Activated CD4-positive, alpha-beta T cell treated with anti-CD3 and anti-CD28 coated beads, Interleukin-2, amount 50 U/mL, for 24 hours (primary cell): ENCODE measurements around the gene AAMDC.
A peak's percentile ranks its signal among the peaks of the same experiment; 100 is the strongest.

Experiments
- DNase-seq, 2 donors: peaks; one replicate each; pipeline ENCODE4 v3.0.0-alpha.2; 2020; ENCODE audit warnings: low read depth in 1 of 2, low spot score in 1 of 2

Gene AAMDC

DNA sequence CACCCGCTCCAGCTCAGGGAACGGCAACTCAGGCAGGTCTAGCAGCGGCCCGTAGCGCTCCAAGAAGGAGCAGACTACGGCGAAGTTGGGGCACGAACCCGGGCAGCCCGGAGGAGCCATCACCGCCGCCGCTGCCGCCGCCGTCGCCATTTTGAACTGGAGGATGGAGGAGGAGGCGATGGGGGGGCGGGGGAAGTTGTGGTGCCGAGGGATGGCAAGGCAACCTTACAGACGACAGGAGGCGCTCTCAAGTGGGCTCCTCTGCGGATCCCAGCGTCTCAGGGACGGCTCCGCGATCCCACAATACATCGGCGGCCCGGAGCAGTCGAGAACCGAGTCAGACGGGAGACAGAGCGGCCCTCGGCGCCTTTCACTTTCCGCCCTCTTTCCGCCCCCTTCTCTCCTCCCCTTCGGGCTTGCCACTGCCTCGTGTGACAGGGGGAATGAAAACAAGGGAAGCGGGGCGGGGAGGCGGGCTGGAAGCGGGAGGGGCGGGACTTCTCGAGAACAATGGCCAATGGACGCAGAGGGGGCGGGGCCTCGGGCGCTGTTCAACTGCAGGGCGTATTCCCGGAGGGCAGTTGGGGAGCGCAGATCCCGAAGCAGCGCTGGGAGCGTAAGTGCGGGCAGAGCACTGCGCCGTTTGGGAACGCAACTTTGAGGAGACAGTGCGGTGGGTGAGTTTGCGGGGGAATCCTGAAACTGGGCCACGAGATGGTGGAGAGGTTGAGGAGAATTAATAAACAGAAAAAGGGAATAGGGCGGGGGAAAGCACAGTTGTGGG is at the start of gene AAMDC, which contains the start of gene RSF1:
AAMDC (plus strand) TSS at position 580 of the 784 bp plus-strand sequence. CDS start 21,353 bp downstream, outside the sequence.
RSF1 (minus strand) TSS at position 158 of the 784 bp plus-strand sequence; CDS start at position 150, 8 bp downstream.
- peak; percentile 90 to 97 for DNase-seq

DNA sequence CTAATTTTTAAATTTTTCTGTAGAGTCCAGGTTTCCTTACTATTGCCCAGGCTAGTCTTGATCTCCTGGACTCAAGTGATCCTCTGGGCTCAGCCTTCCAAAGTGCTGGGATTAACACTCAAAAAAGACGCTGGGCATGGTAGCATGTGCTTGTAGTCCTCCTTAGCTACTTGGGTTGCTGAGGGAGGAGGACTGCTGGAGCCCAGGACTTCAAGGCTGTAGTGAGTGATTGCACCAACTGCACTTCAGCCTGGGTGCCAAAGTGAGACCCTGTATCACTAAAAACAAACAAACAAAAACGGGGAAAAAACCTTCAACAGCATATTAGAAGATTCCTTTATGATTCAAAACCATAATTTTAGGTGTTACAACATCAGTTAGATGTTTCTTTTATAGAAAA is 45.0 kb upstream of the AAMDC start:
- DNase-seq: no peak

DNA sequence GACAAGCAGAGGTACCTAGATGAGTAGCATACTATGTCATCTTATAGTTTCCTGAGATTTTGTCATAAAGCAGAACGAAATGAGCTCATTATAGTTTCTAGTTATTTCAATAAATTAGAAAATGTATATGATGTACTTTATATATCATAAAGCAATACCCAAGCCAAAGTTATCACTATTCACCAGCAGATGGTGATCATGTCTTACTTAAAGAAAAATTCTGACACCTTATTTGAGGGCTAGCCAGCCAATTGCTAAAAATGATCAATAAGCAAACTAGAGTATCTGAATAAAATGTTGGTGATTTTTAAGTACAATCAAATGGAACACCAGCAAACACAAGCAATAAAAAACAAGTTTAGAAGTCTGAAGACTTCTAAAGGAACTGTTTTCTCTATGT is 44.5 kb upstream of the AAMDC start:
- no peak for DNase-seq

DNA sequence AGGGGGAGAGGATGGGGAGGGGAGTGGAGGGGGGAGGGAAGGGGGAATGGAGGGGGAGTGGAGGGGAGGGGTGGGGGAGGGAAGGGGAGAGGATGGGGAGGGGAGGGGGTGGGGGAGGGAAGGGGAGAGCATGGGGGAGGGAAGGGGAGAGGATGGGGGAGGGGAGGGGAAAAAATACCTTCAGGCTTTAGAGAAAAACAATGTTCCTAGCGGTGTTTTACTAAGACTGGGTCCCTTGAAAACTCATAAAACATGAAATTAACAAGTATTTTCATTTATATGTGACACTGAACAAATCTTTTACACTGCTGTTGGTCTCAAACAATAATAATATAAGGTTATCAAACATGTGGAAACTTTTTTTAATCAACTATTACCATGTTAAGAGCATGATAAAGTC is 42.8 kb upstream of the AAMDC start:
- DNase-seq: no peak

DNA sequence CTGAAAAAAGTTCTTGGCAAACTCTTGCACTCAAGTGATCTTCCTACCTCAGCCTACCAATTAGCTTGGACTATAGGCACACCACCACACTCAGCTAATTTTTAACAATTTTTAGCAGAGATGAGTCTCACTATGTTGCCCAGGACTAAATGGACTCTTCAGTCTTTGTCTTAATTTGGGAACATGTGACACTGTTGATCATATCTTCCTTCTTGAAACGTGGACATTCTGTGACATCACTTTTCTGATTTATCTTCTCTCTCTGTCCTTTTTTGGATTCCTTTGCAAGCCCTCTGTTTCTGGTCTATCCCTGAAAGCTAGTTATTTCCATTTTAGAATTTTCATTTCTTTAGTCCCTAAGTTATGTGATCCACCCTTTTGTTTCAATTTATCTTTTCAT is 42.4 kb upstream of the AAMDC start:
- DNase-seq: no peak

DNA sequence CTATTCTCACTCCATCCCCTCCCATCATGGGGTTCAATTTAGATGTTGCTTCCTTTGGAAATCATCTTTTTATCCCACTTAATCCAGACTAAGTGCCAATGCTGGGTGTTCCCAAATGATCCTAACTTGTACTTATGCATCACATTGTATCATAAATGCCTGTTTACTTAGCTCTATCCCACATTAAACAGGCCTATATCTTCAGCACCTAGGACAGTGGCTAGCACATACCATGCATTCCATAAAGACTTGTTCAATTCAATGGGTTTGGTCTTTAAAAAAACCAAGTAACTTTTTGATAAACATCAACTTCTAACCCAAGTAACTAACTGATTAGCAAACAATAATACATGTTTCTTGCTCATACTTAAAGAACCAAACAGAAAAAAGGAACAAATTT is 41.0 kb upstream of the AAMDC start:
- no peak for DNase-seq

DNA sequence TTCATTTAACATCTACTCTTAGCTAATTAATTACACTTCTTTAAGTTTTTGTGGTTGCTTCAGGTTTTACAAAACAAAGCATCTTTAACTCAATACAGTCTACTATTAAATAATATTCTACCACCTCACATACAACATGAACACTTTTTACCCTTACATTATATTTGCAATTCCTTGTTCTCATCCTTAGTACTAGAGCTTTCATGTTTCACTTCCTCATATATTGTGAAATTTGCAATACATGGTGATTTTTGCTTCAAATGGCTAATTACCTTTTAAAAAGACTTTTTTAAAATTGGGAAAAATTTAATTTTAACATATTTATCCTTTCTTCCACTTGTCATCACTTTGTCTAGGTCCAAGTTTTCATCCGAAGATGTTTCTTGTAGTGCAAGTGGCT is 37.9 kb upstream of the AAMDC start:
- no peak for DNase-seq

DNA sequence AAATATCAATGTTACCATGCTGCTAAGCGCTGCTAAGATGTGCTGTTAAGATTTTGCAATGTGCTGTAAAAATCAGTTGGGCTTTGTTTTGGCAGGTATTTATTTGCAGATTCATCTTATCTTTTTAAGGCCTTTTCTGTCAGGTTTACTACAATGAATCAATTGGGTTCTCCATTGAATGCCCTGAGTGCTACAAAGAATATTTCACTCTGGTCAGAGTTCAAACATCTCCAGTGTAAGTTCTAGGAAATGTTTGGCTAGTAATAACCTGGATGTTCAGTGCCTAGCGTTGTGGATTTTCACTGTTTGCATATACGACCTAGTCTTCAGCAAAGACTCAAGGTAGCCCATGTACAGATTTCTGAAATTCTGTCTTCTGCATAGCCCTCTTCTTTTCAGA is 36.4 kb upstream of the AAMDC start:
- DNase-seq: no peak

DNA sequence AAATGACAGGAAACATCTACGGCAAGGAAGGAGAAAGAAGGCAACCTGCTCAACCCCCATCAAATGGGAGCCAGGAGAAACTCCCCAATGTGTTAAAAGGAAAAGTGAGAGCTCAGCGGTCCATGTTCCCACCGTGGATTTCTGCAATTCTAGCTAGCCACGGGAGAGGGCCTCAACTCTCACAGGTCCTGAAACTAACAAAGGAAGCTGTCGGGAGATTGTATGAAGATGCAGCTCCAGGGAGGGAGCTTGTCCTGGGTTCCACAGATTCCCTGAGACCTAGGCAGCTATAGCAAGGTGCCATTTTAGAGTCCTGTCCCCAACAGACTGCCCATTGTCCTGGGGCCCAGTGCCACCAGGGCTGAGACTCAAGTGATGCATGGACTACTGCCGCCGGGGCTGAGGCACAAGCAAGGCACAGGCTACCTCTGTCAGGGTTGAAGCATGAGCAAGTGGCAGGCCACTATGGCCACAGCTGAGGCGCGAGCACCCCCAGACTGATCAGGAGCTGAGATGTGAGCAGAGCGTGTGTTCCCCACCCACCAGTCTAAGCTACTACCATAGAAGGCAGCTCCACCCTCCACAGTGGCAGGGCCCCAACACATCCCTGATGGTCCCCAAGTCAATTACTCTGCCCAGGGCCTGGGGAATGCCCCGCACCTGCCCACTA is 31.7 kb upstream of the AAMDC start:
- DNase-seq: no peak

DNA sequence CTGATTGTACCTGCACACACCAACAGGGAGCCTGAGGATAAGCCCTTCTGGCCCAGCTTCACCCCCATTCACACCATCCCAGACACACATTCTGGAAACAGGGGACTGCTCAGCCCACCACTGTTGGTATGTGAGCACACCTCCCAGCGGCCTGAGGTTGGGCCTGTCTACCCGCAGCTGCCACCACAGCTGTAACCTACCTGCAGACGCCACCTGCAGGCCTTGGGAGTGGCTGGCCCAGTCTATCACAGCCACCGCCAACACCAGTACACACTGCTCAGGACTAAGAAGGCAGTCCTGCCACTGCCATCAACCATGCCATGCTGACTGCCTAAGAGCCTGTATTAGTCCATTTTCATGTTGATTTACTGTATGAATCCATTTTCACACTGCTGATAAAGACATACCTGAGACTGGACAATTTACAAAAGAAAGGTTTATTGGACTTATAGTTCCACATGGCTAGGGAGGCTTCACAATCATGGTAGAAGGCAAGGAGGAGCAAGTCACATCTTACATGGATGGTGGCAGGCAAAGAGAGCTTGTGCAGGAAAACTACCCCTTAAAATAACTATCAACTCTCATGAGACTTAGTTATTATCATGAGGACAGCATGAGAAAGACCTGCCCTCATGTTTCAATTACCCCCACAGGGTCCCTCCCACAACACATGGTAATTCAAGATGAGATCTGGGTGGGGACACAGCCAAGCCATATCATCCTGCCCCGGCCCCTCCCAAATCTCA is 31.0 kb upstream of the AAMDC start:
- DNase-seq: no peak

DNA sequence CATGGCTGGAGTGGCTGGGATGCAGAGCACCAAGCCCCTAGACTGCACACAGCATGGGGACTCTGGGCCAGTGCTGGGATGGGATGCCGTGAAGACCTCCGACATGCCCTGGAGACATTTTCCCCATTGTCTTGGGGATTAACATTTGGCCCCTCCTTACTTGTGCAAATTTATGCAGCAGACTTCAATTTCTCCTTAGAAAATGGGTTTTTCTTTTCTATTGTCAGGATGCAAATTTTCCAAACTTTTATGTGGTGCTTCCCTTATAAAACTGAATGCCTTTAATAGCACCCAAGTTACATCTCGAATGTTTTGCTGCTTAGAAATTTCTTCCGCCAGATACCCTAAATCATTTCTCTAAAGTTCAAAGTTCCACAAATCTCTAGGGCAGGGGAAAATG is 29.6 kb upstream of the AAMDC start:
- no peak for DNase-seq

DNA sequence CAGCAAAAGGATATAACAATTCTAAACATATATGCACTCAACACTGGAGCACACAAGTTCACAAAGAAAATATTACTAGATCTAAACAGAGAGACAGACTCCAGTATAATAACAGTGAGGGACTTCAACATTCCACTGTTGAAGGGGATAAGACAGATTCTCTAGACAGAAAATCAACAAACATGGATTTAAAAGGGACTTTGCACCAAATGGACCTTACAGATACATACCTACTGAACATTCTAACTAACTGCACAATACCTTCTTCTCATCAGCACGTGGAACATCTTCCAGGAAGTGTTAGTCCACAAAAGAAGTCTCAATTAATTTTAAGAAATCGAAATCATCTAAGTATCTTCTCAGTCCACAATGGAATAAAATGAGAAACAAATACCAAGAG is 27.0 kb upstream of the AAMDC start:
- no peak for DNase-seq

DNA sequence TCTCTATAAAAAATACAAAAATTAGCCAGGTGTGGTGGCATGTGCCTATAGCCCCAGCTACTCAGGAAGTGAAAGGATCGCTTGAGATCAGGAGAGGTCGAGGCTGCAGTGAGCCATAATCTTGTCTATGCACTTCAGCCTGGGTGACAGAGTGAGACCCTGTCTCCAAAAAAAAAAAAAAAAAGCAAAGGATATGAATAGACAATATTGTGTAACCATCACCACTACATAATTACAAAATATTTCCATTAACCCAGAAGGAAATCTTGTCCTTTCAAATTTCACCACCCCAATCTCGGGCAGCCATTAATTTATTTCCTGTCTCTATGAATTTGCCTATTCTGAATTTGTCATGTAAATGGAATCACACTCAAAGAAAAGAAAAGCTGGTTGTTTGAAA is 21.6 kb upstream of the AAMDC start:
- no peak for DNase-seq

DNA sequence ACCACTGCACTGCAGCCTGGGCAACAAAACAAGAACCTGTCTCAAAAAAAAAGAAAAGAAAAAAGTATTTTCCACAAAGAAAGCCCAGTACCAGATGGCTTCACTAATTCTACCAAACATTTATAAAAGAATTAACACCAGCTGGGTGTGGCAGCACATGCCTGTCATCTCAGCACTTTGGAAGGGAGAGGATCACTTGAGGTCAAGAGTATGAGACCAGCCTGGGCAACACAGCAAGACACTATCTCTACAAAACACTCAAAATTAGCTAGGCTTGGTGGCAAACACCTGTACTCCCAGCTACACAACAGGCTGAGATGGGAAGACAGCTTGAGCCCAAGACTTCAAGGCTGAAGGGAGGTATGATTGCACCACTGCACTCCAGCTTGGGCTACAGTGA is 20.5 kb upstream of the AAMDC start:
- no peak for DNase-seq

DNA sequence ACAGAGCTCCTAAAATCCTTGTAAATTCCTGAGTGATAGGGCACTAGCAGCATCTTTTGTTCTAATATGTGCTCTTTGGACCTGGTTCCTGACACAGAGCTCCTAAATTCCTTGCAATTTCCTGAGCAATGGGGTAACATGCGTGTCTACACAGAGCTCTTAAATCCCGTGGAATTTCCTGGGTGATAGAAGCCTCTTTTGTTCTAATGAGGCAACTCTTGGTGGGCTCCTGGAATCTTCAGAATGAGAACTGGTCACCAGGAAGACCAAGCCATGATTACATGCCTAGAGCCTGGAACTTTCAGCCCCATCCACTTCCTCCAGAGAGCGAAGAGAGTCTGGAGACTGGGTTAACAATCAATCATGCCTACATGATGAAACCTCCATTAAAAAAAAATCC is 19.5 kb upstream of the AAMDC start:
- DNase-seq: no peak

DNA sequence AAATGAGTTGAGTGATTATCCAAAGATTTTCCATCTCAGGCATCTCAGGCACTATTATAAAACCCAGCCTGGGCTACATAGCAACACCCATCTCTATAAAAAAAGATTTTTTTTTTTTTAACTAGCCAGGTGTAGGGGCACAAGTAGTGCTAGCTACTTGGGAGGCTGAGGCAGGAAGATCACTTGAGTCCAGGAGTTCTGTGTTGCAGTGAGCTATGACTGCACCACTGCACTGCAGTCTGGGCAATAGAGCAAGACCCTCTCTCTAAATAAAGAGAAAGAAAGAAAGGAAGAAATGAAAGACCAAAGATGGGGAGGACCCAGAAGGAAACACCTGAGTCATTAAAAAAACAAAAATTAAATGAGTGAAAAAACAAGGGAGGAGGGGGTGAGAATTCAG is 14.5 kb upstream of the AAMDC start:
- no peak for DNase-seq

DNA sequence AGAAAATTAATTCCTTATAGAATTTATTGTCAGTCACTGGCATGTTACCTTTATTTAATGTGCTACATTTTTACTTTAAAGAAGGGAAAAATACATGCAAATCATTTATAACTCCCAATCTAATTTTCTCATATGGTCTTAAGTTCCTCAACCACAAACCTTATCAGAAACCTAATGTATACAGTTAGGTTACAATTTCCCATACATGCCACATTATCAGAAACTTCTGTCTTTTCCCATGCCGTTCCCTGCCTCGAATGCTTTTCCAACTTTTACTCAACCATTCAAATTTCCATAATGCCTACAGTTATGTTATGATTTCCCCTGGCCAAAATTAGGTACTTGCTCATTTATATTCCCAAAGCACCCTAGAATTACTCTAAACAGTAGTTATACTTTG is 14.0 kb upstream of the AAMDC start:
- no peak for DNase-seq

DNA sequence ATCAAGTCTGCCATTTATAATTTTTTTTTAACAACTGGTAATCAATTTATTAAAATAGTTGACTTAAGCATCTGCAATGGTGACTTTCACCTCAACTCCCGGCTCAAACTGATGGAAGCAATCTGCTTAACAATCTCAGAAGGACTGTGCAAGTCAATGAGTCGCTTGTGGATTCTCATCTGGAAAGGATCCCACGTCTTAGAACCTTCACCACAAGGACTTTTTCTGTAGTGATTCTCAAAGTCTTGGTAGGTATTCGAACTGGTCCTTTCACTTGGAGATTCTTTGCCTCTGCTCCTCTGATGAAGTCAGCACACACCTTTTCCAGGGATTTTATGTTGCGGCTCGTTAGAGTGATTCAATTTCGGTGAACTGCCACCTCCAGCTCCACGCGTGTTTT is 7.7 kb upstream of the AAMDC start:
- DNase-seq: no peak

DNA sequence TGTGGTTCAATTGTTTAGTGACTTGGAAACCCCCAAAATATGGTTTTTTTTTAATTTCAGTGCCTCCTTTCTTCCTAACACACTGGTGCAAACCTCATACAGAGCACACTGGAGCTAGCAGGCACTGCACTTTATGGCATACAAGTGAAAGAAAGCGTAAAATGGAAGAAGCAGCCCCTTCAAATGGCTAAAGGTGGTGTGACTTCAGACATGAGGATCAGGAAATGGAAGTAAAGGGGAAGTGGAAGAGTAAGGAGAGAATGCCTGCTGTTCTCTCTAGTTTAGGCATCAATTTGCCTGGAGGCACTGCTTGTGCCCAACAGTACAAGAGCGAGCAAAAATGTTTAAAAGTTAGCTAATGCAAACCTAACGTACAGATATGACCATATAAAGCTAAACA is 6.1 kb upstream of the AAMDC start:
- no peak for DNase-seq

DNA sequence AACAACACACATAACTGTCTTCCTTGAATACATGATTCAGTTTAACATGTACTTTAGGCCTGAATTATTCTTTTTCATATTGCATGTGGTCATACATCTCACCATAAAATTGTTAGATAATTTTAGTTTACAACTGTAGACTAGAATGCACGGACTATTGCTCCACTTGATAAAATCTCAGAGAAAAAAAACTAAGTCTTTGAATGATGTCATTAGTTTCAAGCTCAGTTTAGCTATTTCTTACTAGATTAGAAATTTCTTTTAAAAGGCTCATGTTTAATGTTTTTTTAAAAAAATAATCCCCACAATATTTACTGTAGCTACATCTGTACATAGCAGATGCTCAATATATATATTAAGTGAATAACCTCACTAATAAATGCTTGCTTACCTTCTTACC is 5.5 kb upstream of the AAMDC start:
- DNase-seq: no peak

DNA sequence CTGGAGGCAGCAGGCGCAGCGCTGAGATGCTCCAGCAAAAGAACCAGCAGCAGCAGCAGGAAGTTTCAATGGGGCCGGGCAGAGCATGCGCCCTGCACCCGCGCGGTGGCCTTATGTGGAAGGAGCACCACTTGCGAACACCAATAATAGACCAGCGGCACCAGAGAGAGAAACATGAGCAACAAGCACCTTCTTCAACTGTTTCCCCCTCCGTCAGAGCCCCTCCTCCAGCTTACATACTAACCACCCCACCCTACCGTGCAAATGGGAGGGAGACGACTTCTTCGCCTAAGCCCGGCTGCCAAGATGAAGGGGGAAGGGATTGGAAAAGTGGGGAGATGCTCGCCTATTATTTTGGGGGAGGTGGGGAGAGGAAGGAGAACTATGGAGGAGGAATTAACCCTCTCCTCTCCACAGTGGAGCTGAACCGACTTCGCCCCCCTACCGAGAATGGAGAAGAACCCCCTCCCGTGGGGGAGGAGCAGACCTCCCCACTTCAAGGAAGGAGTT is 1.5 kb upstream of the AAMDC start:
- peak; percentile 59 to 84 for DNase-seq
